ENCODE results near the gene PSMB3.

PSMB3 gene

GRCh38 chr17:38761612-38762011 is 9.1 kb downstream of the PSMB3 start:
- Histone ChIP-seq H3F3A (ENCODE audit: control insufficient read depth, insufficient read depth) (no peaks in the 10 kb centered on the region; the same call in 1 of the 2 replicates), H3K4me2 (ENCODE audit: low read length) (no peak overlapping the region), H3K27ac (ENCODE audit: low read depth, low read length) (no peak overlapping the region), H3K27me3 (ENCODE audit: control insufficient read depth, low read length) (no peaks in the 10 kb centered on the region), H3K9me2 (replicated peaks; ENCODE audit: control insufficient read depth, low read length) (no peaks in the 10 kb centered on the region), H3K4me3 (ENCODE audit: low read length) (no peak overlapping the region), H3K79me2 (ENCODE audit: control insufficient read depth, low read length) (no peaks in the 10 kb centered on the region), H4K20me1 (ENCODE audit: control insufficient read depth, insufficient read depth, low read depth, low read length) (peaks cover 4% of the 10 kb centered on the region; the same call in 1 of the 2 replicates), H3K9me3 (ENCODE audit: control insufficient read depth, insufficient read depth, low read length) (no peaks in the 10 kb centered on the region), H3K36me3 (ENCODE audit: control insufficient read depth, low read length) (peaks cover 81% of the 10 kb centered on the region), H3K4me1 (ENCODE audit: control insufficient read depth, low read length) (no peaks in the 10 kb centered on the region)
- TF ChIP-seq EZH2phosphoT487 (IDR thresholded peaks at IDR 0.05; ENCODE audit: borderline replicate concordance, low read length) (no peak), CTCF (IDR thresholded peaks at IDR 0.05; ENCODE audit: low read depth, low read length, poor library complexity, severe bottlenecking) (peak; percentile 73)

GRCh38 chr17:38762231-38762630 is 9.7 kb downstream of the PSMB3 start:
- Histone ChIP-seq H3K36me3 (ENCODE audit: control insufficient read depth, low read length) (peaks cover 83% of the 10 kb centered on the region), H3K27me3 (ENCODE audit: control insufficient read depth, low read length) (no peaks in the 10 kb centered on the region), H3K9me3 (ENCODE audit: control insufficient read depth, insufficient read depth, low read length) (no peaks in the 10 kb centered on the region), H3K9me2 (replicated peaks; ENCODE audit: control insufficient read depth, low read length) (no peaks in the 10 kb centered on the region), H3K27ac (ENCODE audit: low read depth, low read length) (no peak overlapping the region), H4K20me1 (ENCODE audit: control insufficient read depth, insufficient read depth, low read depth, low read length) (peaks cover 4% of the 10 kb centered on the region; the same call in 1 of the 2 replicates), H3K4me3 (ENCODE audit: low read length) (no peak overlapping the region), H3K79me2 (ENCODE audit: control insufficient read depth, low read length) (no peaks in the 10 kb centered on the region), H3K4me2 (ENCODE audit: low read length) (no peak overlapping the region), H3F3A (ENCODE audit: control insufficient read depth, insufficient read depth) (peaks cover 2% of the 10 kb centered on the region; the same call in 1 of the 2 replicates), H3K4me1 (ENCODE audit: control insufficient read depth, low read length) (no peaks in the 10 kb centered on the region)
- TF ChIP-seq EZH2phosphoT487 (IDR thresholded peaks at IDR 0.05; ENCODE audit: borderline replicate concordance, low read length), result no peak
- TF ChIP-seq CTCF (IDR thresholded peaks at IDR 0.05; ENCODE audit: low read depth, low read length, poor library complexity, severe bottlenecking), result no peak

- Histone ChIP-seq H3K9me3 (ENCODE audit: control insufficient read depth, insufficient read depth, low read length) (no peaks in the 10 kb centered on the region), H3K4me1 (ENCODE audit: control insufficient read depth, low read length) (no peaks in the 10 kb centered on the region), H3K4me2 (ENCODE audit: low read length) (no peak overlapping the region), H3K79me2 (ENCODE audit: control insufficient read depth, low read length) (no peaks in the 10 kb centered on the region), H3K36me3 (ENCODE audit: control insufficient read depth, low read length) (peaks cover 82% of the 10 kb centered on the region), H3K27ac (ENCODE audit: low read depth, low read length) (no peak overlapping the region), H3K4me3 (ENCODE audit: low read length) (no peak overlapping the region), H4K20me1 (ENCODE audit: control insufficient read depth, insufficient read depth, low read depth, low read length) (peaks cover 4% of the 10 kb centered on the region; the same call in 1 of the 2 replicates), H3K9me2 (replicated peaks; ENCODE audit: control insufficient read depth, low read length) (no peaks in the 10 kb centered on the region), H3K27me3 (ENCODE audit: control insufficient read depth, low read length) (no peaks in the 10 kb centered on the region), H3F3A (ENCODE audit: control insufficient read depth, insufficient read depth) (peaks cover 3% of the 10 kb centered on the region; the same call in 1 of the 2 replicates)
- TF ChIP-seq EZH2phosphoT487 (IDR thresholded peaks at IDR 0.05; ENCODE audit: borderline replicate concordance, low read length) (no peak), CTCF (IDR thresholded peaks at IDR 0.05; ENCODE audit: low read depth, low read length, poor library complexity, severe bottlenecking) (no peak)
Observed at GRCh38 chr17:38766341-38766740, 13.8 kb downstream of the PSMB3 start.
